ENCODE data around the gene OR10J4.
"Not testable (repeated sequence)": the region's sequence is repeated elsewhere in the genome, so short reads cannot be mapped to it uniquely, and the experiment has no call there.

OR10J4 gene

GRCh38 chr1:159442428-159442827 lies 10.4 kb downstream of the OR10J4 start:
- no peaks in the 10 kb centered on the region for H3K36me3 ChIP-seq (ENCODE audit: control insufficient read depth, insufficient read depth, low read length)
- no peaks in the 10 kb centered on the region for H3K9me3 ChIP-seq (ENCODE audit: control insufficient read depth, low read length)
- H3K27ac ChIP-seq (ENCODE audit: insufficient read depth, low read depth, low read length, poor library complexity, severe bottlenecking), result no peak overlapping the region
- no peak overlapping the region for H3K4me3 ChIP-seq (ENCODE audit: insufficient read depth, low read depth, low read length)
- H3K4me1 ChIP-seq (ENCODE audit: control insufficient read depth, insufficient read depth, low read length), result no peaks in the 10 kb centered on the region
- WGBS, 2 experiments, result 67 to 71% methylated on average over 2 of the region's 2 CpGs
- no peaks in the 10 kb centered on the region for H3K27me3 ChIP-seq (ENCODE audit: control insufficient read depth, insufficient read depth, low read length, poor library complexity, severe bottlenecking)

- H3K4me3 ChIP-seq (ENCODE audit: insufficient read depth, low read depth, low read length), result no peak overlapping the region
- no peaks in the 10 kb centered on the region for H3K4me1 ChIP-seq (ENCODE audit: control insufficient read depth, insufficient read depth, low read length)
- WGBS, 2 experiments, result 69 to 91% methylated on average over 3 to 4 of the region's 4 CpGs
- no peaks in the 10 kb centered on the region for H3K36me3 ChIP-seq (ENCODE audit: control insufficient read depth, insufficient read depth, low read length)
- H3K9me3 ChIP-seq (ENCODE audit: control insufficient read depth, low read length), result no peaks in the 10 kb centered on the region
- no peaks in the 10 kb centered on the region for H3K27me3 ChIP-seq (ENCODE audit: control insufficient read depth, insufficient read depth, low read length, poor library complexity, severe bottlenecking)
- no peak overlapping the region for H3K27ac ChIP-seq (ENCODE audit: insufficient read depth, low read depth, low read length, poor library complexity, severe bottlenecking)
Measured at GRCh38 chr1:159443066-159443750, 11.2 kb downstream of the OR10J4 start.

- Histone ChIP-seq H3K4me3 (ENCODE audit: insufficient read depth, low read depth, low read length) (no peak overlapping the region), H3K36me3 (ENCODE audit: control insufficient read depth, insufficient read depth, low read length) (no peaks in the 10 kb centered on the region), H3K27me3 (ENCODE audit: control insufficient read depth, insufficient read depth, low read length, poor library complexity, severe bottlenecking) (no peaks in the 10 kb centered on the region), H3K27ac (ENCODE audit: insufficient read depth, low read depth, low read length, poor library complexity, severe bottlenecking) (no peak overlapping the region), H3K4me1 (ENCODE audit: control insufficient read depth, insufficient read depth, low read length) (no peaks in the 10 kb centered on the region), H3K9me3 (ENCODE audit: control insufficient read depth, low read length) (no peaks in the 10 kb centered on the region)
Measured at GRCh38 chr1:159444511-159444910, 12.5 kb downstream of the OR10J4 start.

- no peaks in the 10 kb centered on the region for H3K4me1 ChIP-seq (ENCODE audit: control insufficient read depth, insufficient read depth, low read length)
- no peaks in the 10 kb centered on the region for H3K36me3 ChIP-seq (ENCODE audit: control insufficient read depth, insufficient read depth, low read length)
- no peak overlapping the region for H3K27ac ChIP-seq (ENCODE audit: insufficient read depth, low read depth, low read length, poor library complexity, severe bottlenecking)
- no CpG with 5 or more reads among the region's 1 CpG for WGBS, 2 experiments
- H3K4me3 ChIP-seq (ENCODE audit: insufficient read depth, low read depth, low read length), result no peak overlapping the region
- H3K27me3 ChIP-seq (ENCODE audit: control insufficient read depth, insufficient read depth, low read length, poor library complexity, severe bottlenecking), result no peaks in the 10 kb centered on the region
- H3K9me3 ChIP-seq (ENCODE audit: control insufficient read depth, low read length), result no peaks in the 10 kb centered on the region
Measured at GRCh38 chr1:159448181-159448580, 16.2 kb downstream of the OR10J4 start.

GRCh38 chr1:159449605-159450004 lies 17.6 kb downstream of the OR10J4 start:
- WGBS, 2 experiments, result 82 to 89% methylated on average over 8 to 17 of the region's 23 CpGs
- H3K4me1 ChIP-seq (ENCODE audit: control insufficient read depth, insufficient read depth, low read length); H3K27ac ChIP-seq (ENCODE audit: insufficient read depth, low read depth, low read length, poor library complexity, severe bottlenecking); H3K4me3 ChIP-seq (ENCODE audit: insufficient read depth, low read depth, low read length); H3K27me3 ChIP-seq (ENCODE audit: control insufficient read depth, insufficient read depth, low read length, poor library complexity, severe bottlenecking); H3K9me3 ChIP-seq (ENCODE audit: control insufficient read depth, low read length); H3K36me3 ChIP-seq (ENCODE audit: control insufficient read depth, insufficient read depth, low read length): not testable (repeated sequence)

- no peak overlapping the region for H3K4me3 ChIP-seq (ENCODE audit: insufficient read depth, low read depth, low read length)
- WGBS, 2 experiments, result no CpG with 5 or more reads among the region's 2 CpGs
- no peaks in the 10 kb centered on the region for H3K36me3 ChIP-seq (ENCODE audit: control insufficient read depth, insufficient read depth, low read length)
Measured at GRCh38 chr1:159459551-159459950, 27.5 kb downstream of the OR10J4 start.

GRCh38 chr1:159465191-159465603 lies 33.2 kb downstream of the OR10J4 start:
- 93 to 94% methylated on average over 3 of the region's 3 CpGs for WGBS, 2 experiments
- H3K9me3 ChIP-seq (ENCODE audit: control insufficient read depth, low read length), result peaks cover 3% of the 10 kb centered on the region

More at GRCh38 chr1:159459551-159459950, 27.5 kb downstream of the OR10J4 start:
- H3K27me3 ChIP-seq (ENCODE audit: control insufficient read depth, insufficient read depth, low read length, poor library complexity, severe bottlenecking), result no peaks in the 10 kb centered on the region
- peaks cover 3% of the 10 kb centered on the region for H3K9me3 ChIP-seq (ENCODE audit: control insufficient read depth, low read length)
- H3K27ac ChIP-seq (ENCODE audit: insufficient read depth, low read depth, low read length, poor library complexity, severe bottlenecking), result no peak overlapping the region
- H3K4me1 ChIP-seq (ENCODE audit: control insufficient read depth, insufficient read depth, low read length), result no peaks in the 10 kb centered on the region

GRCh38 chr1:159468321-159468720 lies 36.3 kb downstream of the OR10J4 start:
- Histone ChIP-seq H3K4me3 (ENCODE audit: insufficient read depth, low read depth, low read length) (no peak overlapping the region), H3K4me1 (ENCODE audit: control insufficient read depth, insufficient read depth, low read length) (no peaks in the 10 kb centered on the region), H3K27ac (ENCODE audit: insufficient read depth, low read depth, low read length, poor library complexity, severe bottlenecking) (no peak overlapping the region), H3K36me3 (ENCODE audit: control insufficient read depth, insufficient read depth, low read length) (no peaks in the 10 kb centered on the region), H3K9me3 (ENCODE audit: control insufficient read depth, low read length) (no peaks in the 10 kb centered on the region), H3K27me3 (ENCODE audit: control insufficient read depth, insufficient read depth, low read length, poor library complexity, severe bottlenecking) (no peaks in the 10 kb centered on the region)
- WGBS, 2 experiments, result 95 to 100% methylated on average over 1 to 2 of the region's 2 CpGs

More at GRCh38 chr1:159465191-159465603, 33.2 kb downstream of the OR10J4 start:
- Histone ChIP-seq H3K27ac (ENCODE audit: insufficient read depth, low read depth, low read length, poor library complexity, severe bottlenecking) (no peak overlapping the region), H3K4me3 (ENCODE audit: insufficient read depth, low read depth, low read length) (no peak overlapping the region), H3K27me3 (ENCODE audit: control insufficient read depth, insufficient read depth, low read length, poor library complexity, severe bottlenecking) (no peaks in the 10 kb centered on the region), H3K4me1 (ENCODE audit: control insufficient read depth, insufficient read depth, low read length) (no peaks in the 10 kb centered on the region), H3K36me3 (ENCODE audit: control insufficient read depth, insufficient read depth, low read length) (no peaks in the 10 kb centered on the region)

GRCh38 chr1:159469921-159470533 lies 38.0 kb downstream of the OR10J4 start:
- no peaks in the 10 kb centered on the region for H3K4me1 ChIP-seq (ENCODE audit: control insufficient read depth, insufficient read depth, low read length)
- H3K4me3 ChIP-seq (ENCODE audit: insufficient read depth, low read depth, low read length), result no peak overlapping the region
- H3K9me3 ChIP-seq (ENCODE audit: control insufficient read depth, low read length), result no peaks in the 10 kb centered on the region
- no peaks in the 10 kb centered on the region for H3K27me3 ChIP-seq (ENCODE audit: control insufficient read depth, insufficient read depth, low read length, poor library complexity, severe bottlenecking)
- no peak overlapping the region for H3K27ac ChIP-seq (ENCODE audit: insufficient read depth, low read depth, low read length, poor library complexity, severe bottlenecking)
- WGBS, 2 experiments, result 70 to 79% methylated on average over 3 to 4 of the region's 4 CpGs
- H3K36me3 ChIP-seq (ENCODE audit: control insufficient read depth, insufficient read depth, low read length), result no peaks in the 10 kb centered on the region

GRCh38 chr1:159473335-159473734 lies 41.3 kb downstream of the OR10J4 start:
- no peak overlapping the region for H3K27ac ChIP-seq (ENCODE audit: insufficient read depth, low read depth, low read length, poor library complexity, severe bottlenecking)
- H3K36me3 ChIP-seq (ENCODE audit: control insufficient read depth, insufficient read depth, low read length), result no peaks in the 10 kb centered on the region
- no peaks in the 10 kb centered on the region for H3K4me1 ChIP-seq (ENCODE audit: control insufficient read depth, insufficient read depth, low read length)
- WGBS, 2 experiments, result 88 to 97% methylated on average over 1 of the region's 1 CpG
- no peak overlapping the region for H3K4me3 ChIP-seq (ENCODE audit: insufficient read depth, low read depth, low read length)
- H3K27me3 ChIP-seq (ENCODE audit: control insufficient read depth, insufficient read depth, low read length, poor library complexity, severe bottlenecking), result no peaks in the 10 kb centered on the region
- no peaks in the 10 kb centered on the region for H3K9me3 ChIP-seq (ENCODE audit: control insufficient read depth, low read length)

Measured in ectodermal cell (in vitro differentiated cells).